ENCODE results near the gene DDX1.

The DDX1 gene

GRCh38 chr2:15640784-15641183, 49.1 kb downstream of the DDX1 start:
- DNase-seq = no peak
- TF ChIP-seq GATA1 (IDR thresholded peaks at IDR 0.05; ENCODE audit: low read depth, low read length) = no peak
- no peak for TF ChIP-seq POLR2A (IDR thresholded peaks at IDR 0.05; ENCODE audit: low read length)

- TF ChIP-seq GATA1 (IDR thresholded peaks at IDR 0.05; ENCODE audit: low read depth, low read length) (no peak), POLR2A (IDR thresholded peaks at IDR 0.05; ENCODE audit: low read length) (no peak)
- DNase-seq = no peak
These were observed 49.9 kb downstream of the DDX1 start for GRCh38 chr2:15641530-15641982.

GRCh38 chr2:15642011-15642814, 50.5 kb downstream of the DDX1 start:
- no peak for DNase-seq
- TF ChIP-seq GATA1 (IDR thresholded peaks at IDR 0.05; ENCODE audit: low read depth, low read length) = no peak
- TF ChIP-seq POLR2A (IDR thresholded peaks at IDR 0.05; ENCODE audit: low read length) = no peak

- no peak for DNase-seq
- TF ChIP-seq POLR2A (IDR thresholded peaks at IDR 0.05; ENCODE audit: low read length) = no peak
- TF ChIP-seq GATA1 (IDR thresholded peaks at IDR 0.05; ENCODE audit: low read depth, low read length) = no peak
These were observed 51.3 kb downstream of the DDX1 start for GRCh38 chr2:15642815-15643500.

- no peak for DNase-seq
- TF ChIP-seq GATA1 (IDR thresholded peaks at IDR 0.05; ENCODE audit: low read depth, low read length) (no peak), POLR2A (IDR thresholded peaks at IDR 0.05; ENCODE audit: low read length) (no peak)
These were observed 52.3 kb downstream of the DDX1 start for GRCh38 chr2:15643791-15644585.

GRCh38 chr2:15645300-15645699, 53.6 kb downstream of the DDX1 start:
- TF ChIP-seq GATA1 (IDR thresholded peaks at IDR 0.05; ENCODE audit: low read depth, low read length) (no peak), POLR2A (IDR thresholded peaks at IDR 0.05; ENCODE audit: low read length) (no peak)
- no peak for DNase-seq

GRCh38 chr2:15645720-15646385, 54.2 kb downstream of the DDX1 start:
- TF ChIP-seq POLR2A (IDR thresholded peaks at IDR 0.05; ENCODE audit: low read length) = no peak
- TF ChIP-seq GATA1 (IDR thresholded peaks at IDR 0.05; ENCODE audit: low read depth, low read length) = no peak
- DNase-seq = no peak

- DNase-seq = no peak
- TF ChIP-seq GATA1 (IDR thresholded peaks at IDR 0.05; ENCODE audit: low read depth, low read length) (no peak), POLR2A (IDR thresholded peaks at IDR 0.05; ENCODE audit: low read length) (no peak)
These were observed 55.0 kb downstream of the DDX1 start for GRCh38 chr2:15646661-15647060.

- no peak for DNase-seq
- no peak for TF ChIP-seq POLR2A (IDR thresholded peaks at IDR 0.05; ENCODE audit: low read length)
- TF ChIP-seq GATA1 (IDR thresholded peaks at IDR 0.05; ENCODE audit: low read depth, low read length) = no peak
These were observed 56.2 kb downstream of the DDX1 start for GRCh38 chr2:15647622-15648590.

GRCh38 chr2:15648593-15649525, 57.2 kb downstream of the DDX1 start:
- DNase-seq = no peak
- no peak for TF ChIP-seq GATA1 (IDR thresholded peaks at IDR 0.05; ENCODE audit: low read depth, low read length)
- no peak for TF ChIP-seq POLR2A (IDR thresholded peaks at IDR 0.05; ENCODE audit: low read length)

- no peak for DNase-seq
- TF ChIP-seq POLR2A (IDR thresholded peaks at IDR 0.05; ENCODE audit: low read length) (no peak), GATA1 (IDR thresholded peaks at IDR 0.05; ENCODE audit: low read depth, low read length) (no peak)
These were observed 58.0 kb downstream of the DDX1 start for GRCh38 chr2:15649561-15650255.
